Measurements from ENCODE around the gene GLI3.

Gene GLI3

DNA sequence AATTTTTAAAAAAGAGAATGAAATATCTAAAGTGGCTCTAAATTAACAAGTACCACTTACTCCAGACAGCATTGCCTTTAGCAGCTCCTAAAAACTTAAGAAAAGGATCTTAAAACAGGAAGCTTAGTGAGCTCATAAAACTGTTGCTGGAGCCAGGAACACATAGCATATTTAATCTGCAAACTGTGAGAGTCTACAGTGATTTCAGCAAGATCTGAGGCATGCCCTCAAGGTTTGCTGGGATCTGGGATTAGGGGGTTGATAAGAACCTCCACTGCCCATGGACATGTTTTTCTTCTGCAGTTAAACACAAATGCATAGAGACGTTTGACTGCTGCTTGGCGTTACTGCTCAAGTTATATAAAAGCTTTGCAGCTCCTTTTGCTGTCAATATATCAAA lies 3.8 kb downstream of the GLI3 start:
- Histone ChIP-seq H4K20me1 (ENCODE audit: insufficient read depth, low read length, poor library complexity, severe bottlenecking) (no peaks in the 10 kb centered on the region), H3K79me2 (ENCODE audit: insufficient read depth, low read length) (no peaks in the 10 kb centered on the region), H3K9ac (ENCODE audit: low read depth, low read length, poor library complexity, severe bottlenecking) (no peak overlapping the region), H3K36me3 (ENCODE audit: insufficient read depth, low read length) (no peaks in the 10 kb centered on the region), H3K4me1 (ENCODE audit: insufficient read depth, low read length, poor library complexity, severe bottlenecking) (peaks cover 37% of the 10 kb centered on the region), H3K9me2 (replicated peaks; ENCODE audit: low read depth, low read length) (no peaks in the 10 kb centered on the region), H3K4me3 (ENCODE audit: low read length, poor library complexity, severe bottlenecking) (no peak overlapping the region), H3F3A (ENCODE audit: low read depth) (no peaks in the 10 kb centered on the region), H2AFZ (ENCODE audit: low read length) (no peak overlapping the region), H3K4me2 (ENCODE audit: low read depth, low read length, poor library complexity, severe bottlenecking) (peak overlapping the region; percentile 38), H3K27me3 (ENCODE audit: insufficient read depth, low read length, poor library complexity, severe bottlenecking) (no peaks in the 10 kb centered on the region), H3K9me3 (ENCODE audit: insufficient read depth, low read depth, low read length) (no peaks in the 10 kb centered on the region)
- TF ChIP-seq, protein P1, sequence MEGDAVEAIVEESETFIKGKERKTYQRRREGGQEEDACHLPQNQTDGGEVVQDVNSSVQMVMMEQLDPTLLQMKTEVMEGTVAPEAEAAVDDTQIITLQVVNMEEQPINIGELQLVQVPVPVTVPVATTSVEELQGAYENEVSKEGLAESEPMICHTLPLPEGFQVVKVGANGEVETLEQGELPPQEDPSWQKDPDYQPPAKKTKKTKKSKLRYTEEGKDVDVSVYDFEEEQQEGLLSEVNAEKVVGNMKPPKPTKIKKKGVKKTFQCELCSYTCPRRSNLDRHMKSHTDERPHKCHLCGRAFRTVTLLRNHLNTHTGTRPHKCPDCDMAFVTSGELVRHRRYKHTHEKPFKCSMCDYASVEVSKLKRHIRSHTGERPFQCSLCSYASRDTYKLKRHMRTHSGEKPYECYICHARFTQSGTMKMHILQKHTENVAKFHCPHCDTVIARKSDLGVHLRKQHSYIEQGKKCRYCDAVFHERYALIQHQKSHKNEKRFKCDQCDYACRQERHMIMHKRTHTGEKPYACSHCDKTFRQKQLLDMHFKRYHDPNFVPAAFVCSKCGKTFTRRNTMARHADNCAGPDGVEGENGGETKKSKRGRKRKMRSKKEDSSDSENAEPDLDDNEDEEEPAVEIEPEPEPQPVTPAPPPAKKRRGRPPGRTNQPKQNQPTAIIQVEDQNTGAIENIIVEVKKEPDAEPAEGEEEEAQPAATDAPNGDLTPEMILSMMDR (conservative IDR thresholded peaks at IDR 0.05; ENCODE audit: low read length): no peak
- no peak for TF ChIP-seq EZH2phosphoT487 (IDR thresholded peaks at IDR 0.05; ENCODE audit: borderline replicate concordance)

DNA sequence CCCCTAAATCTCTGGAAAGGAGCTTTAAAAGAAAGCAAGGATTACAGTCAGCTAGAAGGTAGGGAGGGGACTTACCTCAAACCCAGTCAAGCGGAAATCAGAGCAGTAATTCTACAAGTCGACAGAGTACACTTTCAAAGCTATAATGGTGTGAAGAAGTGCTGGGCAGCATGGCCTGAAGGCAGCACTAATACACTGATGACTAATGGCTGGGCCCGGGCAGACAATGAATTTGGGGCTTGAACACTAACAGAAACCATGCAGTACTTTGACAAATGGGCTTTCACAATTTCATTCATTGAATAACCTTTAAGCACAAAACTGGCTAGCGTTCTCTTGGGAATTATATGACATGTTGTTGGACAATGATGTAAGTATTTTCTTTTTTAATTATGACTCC lies 4.7 kb downstream of the GLI3 start:
- H3K9ac ChIP-seq (ENCODE audit: low read depth, low read length, poor library complexity, severe bottlenecking): no peak overlapping the region
- H4K20me1 ChIP-seq (ENCODE audit: insufficient read depth, low read length, poor library complexity, severe bottlenecking): no peaks in the 10 kb centered on the region
- TF ChIP-seq, protein P1 (conservative IDR thresholded peaks at IDR 0.05; ENCODE audit: low read length): no peak
- TF ChIP-seq EZH2phosphoT487 (IDR thresholded peaks at IDR 0.05; ENCODE audit: borderline replicate concordance): no peak
- no peaks in the 10 kb centered on the region for H3K9me2 ChIP-seq (replicated peaks; ENCODE audit: low read depth, low read length)
- peak overlapping the region; percentile 38 for H3K4me2 ChIP-seq (ENCODE audit: low read depth, low read length, poor library complexity, severe bottlenecking)
- H3K4me3 ChIP-seq (ENCODE audit: low read length, poor library complexity, severe bottlenecking): no peak overlapping the region
- H3K27me3 ChIP-seq (ENCODE audit: insufficient read depth, low read length, poor library complexity, severe bottlenecking): no peaks in the 10 kb centered on the region
- no peaks in the 10 kb centered on the region for H3K9me3 ChIP-seq (ENCODE audit: insufficient read depth, low read depth, low read length)
- H3K36me3 ChIP-seq (ENCODE audit: insufficient read depth, low read length): no peaks in the 10 kb centered on the region
- H3K79me2 ChIP-seq (ENCODE audit: insufficient read depth, low read length): no peaks in the 10 kb centered on the region
- H3F3A ChIP-seq (ENCODE audit: low read depth): no peaks in the 10 kb centered on the region
- no peak overlapping the region for H2AFZ ChIP-seq (ENCODE audit: low read length)
- peaks cover 41% of the 10 kb centered on the region for H3K4me1 ChIP-seq (ENCODE audit: insufficient read depth, low read length, poor library complexity, severe bottlenecking)

DNA sequence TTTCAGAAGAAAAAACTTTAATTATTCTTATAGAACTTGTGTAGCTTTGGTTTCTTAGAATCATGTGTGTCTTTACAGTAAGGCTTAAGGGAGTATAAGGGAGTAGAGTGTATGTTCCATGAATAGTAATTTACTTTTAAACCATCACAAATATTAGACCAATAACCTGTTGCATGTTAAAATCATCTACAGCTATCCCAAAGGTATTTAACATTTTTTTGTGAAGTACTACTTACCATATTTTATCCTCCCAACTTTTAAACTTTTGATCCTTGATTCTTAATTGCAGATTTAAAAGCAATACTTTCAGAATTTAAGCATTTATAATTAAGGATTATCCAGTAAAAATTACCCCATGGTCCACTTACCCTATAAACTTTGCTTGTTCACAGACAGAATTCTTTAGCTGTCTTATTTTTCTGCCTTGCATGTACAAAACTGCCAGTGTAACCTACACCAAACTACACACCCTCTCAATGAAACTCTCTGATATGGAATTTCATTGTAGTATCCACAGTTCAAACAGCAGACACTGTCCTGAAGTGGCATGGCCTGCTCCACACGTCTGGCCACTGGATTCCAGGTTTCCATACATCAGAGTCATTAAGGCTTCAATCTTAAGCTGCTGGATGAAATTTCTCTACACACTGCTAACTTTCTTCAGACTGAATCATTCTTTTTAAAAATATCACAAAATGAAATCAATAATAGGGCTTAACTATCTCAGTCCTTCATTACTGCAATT lies 5.8 kb downstream of the GLI3 start:
- no peaks in the 10 kb centered on the region for H3K36me3 ChIP-seq (ENCODE audit: insufficient read depth, low read length)
- no peak overlapping the region for H3K4me3 ChIP-seq (ENCODE audit: low read length, poor library complexity, severe bottlenecking)
- peaks cover 51% of the 10 kb centered on the region for H3K4me1 ChIP-seq (ENCODE audit: insufficient read depth, low read length, poor library complexity, severe bottlenecking)
- no peak overlapping the region for H3K4me2 ChIP-seq (ENCODE audit: low read depth, low read length, poor library complexity, severe bottlenecking)
- H3K9me3 ChIP-seq (ENCODE audit: insufficient read depth, low read depth, low read length): no peaks in the 10 kb centered on the region
- H3K9ac ChIP-seq (ENCODE audit: low read depth, low read length, poor library complexity, severe bottlenecking): no peak overlapping the region
- no peak overlapping the region for H2AFZ ChIP-seq (ENCODE audit: low read length)
- H4K20me1 ChIP-seq (ENCODE audit: insufficient read depth, low read length, poor library complexity, severe bottlenecking): no peaks in the 10 kb centered on the region
- H3F3A ChIP-seq (ENCODE audit: low read depth): no peaks in the 10 kb centered on the region
- no peaks in the 10 kb centered on the region for H3K9me2 ChIP-seq (replicated peaks; ENCODE audit: low read depth, low read length)
- H3K79me2 ChIP-seq (ENCODE audit: insufficient read depth, low read length): no peaks in the 10 kb centered on the region
- TF ChIP-seq, protein P1 (conservative IDR thresholded peaks at IDR 0.05; ENCODE audit: low read length): no peak
- no peak for TF ChIP-seq EZH2phosphoT487 (IDR thresholded peaks at IDR 0.05; ENCODE audit: borderline replicate concordance)
- H3K27me3 ChIP-seq (ENCODE audit: insufficient read depth, low read length, poor library complexity, severe bottlenecking): no peaks in the 10 kb centered on the region

Measured in Loucy (cell line).